Esophagus squamous epithelium (tissue), 5 donors: ENCODE measurements around the gene HS6ST2. TPM values are rescaled to one million over a fixed set of nuclear protein-coding genes. Genes with fewer than 3 reads are reported as not detected.

Source experiments
- DNase-seq: peaks from one replicate; lab custom pipeline; 2025; lab: John Stamatoyannopoulos, UW
- H3K27ac ChIP-seq, 4 donors: fragments of 200-600 bp; sonication (generic); one replicate each; pipeline ENCODE4 v1.5.1; 2016 to 2019; ENCODE audit warnings: mild to moderate bottlenecking in 1 of 4
- H3K27me3 ChIP-seq, 4 donors: fragments of 200-600 bp; sonication (generic); 1 replicate in 3 of 4; 2 replicates in 1 of 4; pipeline versions ENCODE4 v1.5.1 to v1.6.0; 2017 to 2021; ENCODE audit warnings: antibody characterized with exemption in 1 of 4
- H3K36me3 ChIP-seq, 3 donors: fragments of 200-600 bp; sonication (generic); one replicate each; pipeline ENCODE4 v1.5.1; 2016 to 2019
- H3K4me1 ChIP-seq, 3 donors: fragments of 200-600 bp; sonication (generic); one replicate each; pipeline ENCODE4 v1.5.1; 2017 to 2019
- H3K4me3 ChIP-seq, 4 donors: fragments of 200-600 bp; sonication (generic); 1 replicate in 3 of 4; 2 replicates in 1 of 4; pipeline ENCODE4 v1.5.1; 2016 to 2019; ENCODE audit warnings: mild to moderate bottlenecking in 2 of 4, moderate library complexity in 1 of 4
- H3K9me3 ChIP-seq, 3 donors: fragments of 200-600 bp; sonication (generic); one replicate each; pipeline ENCODE4 v1.5.1; 2016 to 2019
- POLR2A ChIP-seq, 4 donors: fragments of 450-650 bp; IDR thresholded peaks; one replicate each; pipeline ENCODE4 v1.6.1; 2017; ENCODE audit warnings: antibody characterized with exemption in 4 of 4, mild to moderate bottlenecking in 4 of 4, moderate library complexity in 3 of 4
- WGBS, 2 donors: methylation state at CpG; one replicate each; pipeline ENCODE4 v1.1.5; 2018; 5-methylcytosine and 5-hydroxymethylcytosine counted together
- intact Hi-C: fragments of 100-400 bp; cut with DNase I; formaldehyde crosslinking; loops from one replicate; pipeline ENCODE4 v1.15.0; 2022
- total RNA-seq, 4 donors: library from RNA; depleted of rRNA; stranded (reverse); fragments of >200 nt; gene quantifications; one replicate each; pipeline ENCODE4 v1.1.0, GENCODE V29; 2016
- TF ChIP-seq, protein P1 (sequence below), 6 experiments: fragments of 450-650 bp in 4 of 6; fragments of 200-600 bp in 2 of 6; sonication (generic) in 2 of 6; IDR thresholded peaks; one replicate each; pipeline ENCODE4 v1.5.1; 2016 to 2019; ENCODE audit warnings: antibody characterized with exemption in 6 of 6, mild to moderate bottlenecking in 4 of 6, moderate library complexity in 4 of 6
- donor health status: DM: yes; HTN: yes; CAD: no.

Gene HS6ST2
- total RNA-seq, 4 donors from 2014 or later, result 6.3 to 9.0 (median 7.1) TPM

DNA sequence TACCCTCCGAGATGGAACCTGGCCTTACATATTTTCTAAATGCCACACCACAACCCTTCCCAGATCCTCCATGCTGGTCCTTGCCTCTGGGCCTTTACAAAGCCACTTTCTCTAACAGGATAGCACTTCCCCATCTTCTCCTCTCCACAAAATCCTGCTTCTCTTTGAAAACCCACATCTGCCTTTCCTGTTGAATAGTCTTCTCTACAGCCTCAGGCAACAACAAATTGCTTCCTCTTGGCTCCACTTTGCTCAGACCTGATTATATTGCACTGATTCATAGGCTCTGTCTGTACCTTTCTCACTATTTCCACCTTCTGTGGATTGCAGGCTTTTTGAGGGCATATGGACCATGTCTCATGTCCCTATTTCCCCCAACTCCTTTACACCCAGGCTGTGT, 265.9 kb downstream of the HS6ST2 start:
- Histone ChIP-seq H3K36me3 (no peaks in the 10 kb centered on the region), H3K9me3 (no peaks in the 10 kb centered on the region), H3K4me1 (no peaks in the 10 kb centered on the region), H3K27me3 (no peaks in the 10 kb centered on the region), H3K27ac (peak overlapping the region in 1 of 4 donors; percentile 21), H3K4me3 (no peak overlapping the region)
- intact Hi-C loops, result no loop called here
- 9 to 50% methylated on average over 1 of the region's 1 CpG for WGBS, 2 donors
- TF ChIP-seq, protein P1, sequence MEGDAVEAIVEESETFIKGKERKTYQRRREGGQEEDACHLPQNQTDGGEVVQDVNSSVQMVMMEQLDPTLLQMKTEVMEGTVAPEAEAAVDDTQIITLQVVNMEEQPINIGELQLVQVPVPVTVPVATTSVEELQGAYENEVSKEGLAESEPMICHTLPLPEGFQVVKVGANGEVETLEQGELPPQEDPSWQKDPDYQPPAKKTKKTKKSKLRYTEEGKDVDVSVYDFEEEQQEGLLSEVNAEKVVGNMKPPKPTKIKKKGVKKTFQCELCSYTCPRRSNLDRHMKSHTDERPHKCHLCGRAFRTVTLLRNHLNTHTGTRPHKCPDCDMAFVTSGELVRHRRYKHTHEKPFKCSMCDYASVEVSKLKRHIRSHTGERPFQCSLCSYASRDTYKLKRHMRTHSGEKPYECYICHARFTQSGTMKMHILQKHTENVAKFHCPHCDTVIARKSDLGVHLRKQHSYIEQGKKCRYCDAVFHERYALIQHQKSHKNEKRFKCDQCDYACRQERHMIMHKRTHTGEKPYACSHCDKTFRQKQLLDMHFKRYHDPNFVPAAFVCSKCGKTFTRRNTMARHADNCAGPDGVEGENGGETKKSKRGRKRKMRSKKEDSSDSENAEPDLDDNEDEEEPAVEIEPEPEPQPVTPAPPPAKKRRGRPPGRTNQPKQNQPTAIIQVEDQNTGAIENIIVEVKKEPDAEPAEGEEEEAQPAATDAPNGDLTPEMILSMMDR (IDR thresholded peaks at IDR 0.05), result no peak
- no peak for TF ChIP-seq POLR2A (IDR thresholded peaks at IDR 0.05)
- DNase-seq, result no peak

DNA sequence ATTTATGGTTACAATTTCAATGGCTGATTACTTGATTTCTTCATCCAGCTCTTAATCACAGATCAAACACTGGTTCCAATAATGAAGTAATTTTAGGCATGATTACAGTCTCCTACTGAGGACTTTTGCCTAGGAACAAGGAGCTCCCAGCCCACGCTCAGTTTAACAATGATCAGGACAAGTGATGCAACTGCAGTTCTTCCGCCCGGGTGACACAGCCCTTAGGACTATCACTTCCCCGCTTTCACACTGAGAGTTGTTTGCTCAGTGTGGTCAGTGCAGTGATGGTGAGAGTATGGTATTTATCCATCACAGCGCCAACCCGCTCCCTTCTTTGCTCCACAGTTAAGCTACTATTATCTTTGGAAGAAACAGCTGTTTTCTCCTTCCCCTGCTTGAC, 266.4 kb downstream of the HS6ST2 start:
- WGBS, 2 donors, result 53 to 75% methylated on average over 4 of the region's 6 CpGs
- DNase-seq, result no peak
- H3K36me3 ChIP-seq, result no peaks in the 10 kb centered on the region
- H3K4me3 ChIP-seq, result no peak overlapping the region
- no peak for TF ChIP-seq POLR2A (IDR thresholded peaks at IDR 0.05)
- TF ChIP-seq, protein P1 (IDR thresholded peaks at IDR 0.05), result no peak
- intact Hi-C loops, result no loop called here
- H3K9me3 ChIP-seq, result no peaks in the 10 kb centered on the region
- no peaks in the 10 kb centered on the region for H3K4me1 ChIP-seq
- no peaks in the 10 kb centered on the region for H3K27me3 ChIP-seq
- peak overlapping the region in 1 of 4 donors; percentile 21 for H3K27ac ChIP-seq

DNA sequence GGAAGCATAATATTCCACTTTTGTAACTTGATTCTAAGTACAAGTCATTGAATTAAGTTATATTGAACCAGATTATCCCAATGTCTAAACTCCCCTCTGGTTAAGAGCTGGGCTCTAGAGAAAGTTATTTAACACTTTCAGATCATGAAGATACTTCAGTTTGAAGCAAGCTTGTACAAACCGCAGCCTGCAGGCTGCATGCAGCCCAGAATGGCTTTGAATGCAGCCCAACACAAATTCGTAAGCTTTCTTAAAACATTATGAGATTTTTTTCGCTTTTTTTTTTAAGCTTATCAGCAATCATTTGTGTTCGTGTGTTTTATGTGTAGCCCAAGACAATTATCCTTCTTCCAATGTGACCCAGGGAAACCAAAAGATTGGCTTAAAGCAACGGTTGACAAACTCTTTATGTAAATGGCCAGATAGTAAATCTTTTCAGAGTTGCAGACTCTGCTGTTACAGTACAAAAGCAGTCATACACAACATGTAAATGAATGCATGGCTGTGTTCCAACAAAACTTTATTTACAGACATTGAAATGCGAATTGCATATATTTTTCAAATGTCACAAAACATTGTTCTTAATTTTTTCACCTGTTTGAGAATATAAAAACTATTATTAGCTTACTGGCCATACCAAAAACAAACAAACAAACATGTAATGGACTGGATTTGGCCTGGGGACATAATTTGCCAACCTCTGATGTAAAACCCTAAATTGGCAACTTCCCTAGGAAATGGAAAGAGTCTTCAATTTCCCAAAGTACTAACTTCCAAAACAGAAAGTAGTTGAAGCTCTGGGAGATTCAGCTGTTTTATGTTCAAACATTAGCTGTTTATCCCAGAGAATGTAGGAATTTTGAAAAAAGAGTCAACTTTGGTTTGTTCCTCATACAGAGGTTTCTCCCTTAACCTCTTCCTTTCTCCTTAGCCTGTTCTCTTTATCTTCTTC, 268.5 kb downstream of the HS6ST2 start:
- DNase-seq, result no peak
- intact Hi-C loops, result no loop called here
- Histone ChIP-seq H3K27me3 (no peaks in the 10 kb centered on the region), H3K27ac (no peak overlapping the region), H3K4me3 (no peak overlapping the region), H3K4me1 (no peaks in the 10 kb centered on the region), H3K9me3 (no peaks in the 10 kb centered on the region), H3K36me3 (no peaks in the 10 kb centered on the region)
- no peak for TF ChIP-seq POLR2A (IDR thresholded peaks at IDR 0.05)
- TF ChIP-seq, protein P1 (IDR thresholded peaks at IDR 0.05), result no peak
- 52 to 68% methylated on average over 6 of the region's 6 CpGs for WGBS, 2 donors

DNA sequence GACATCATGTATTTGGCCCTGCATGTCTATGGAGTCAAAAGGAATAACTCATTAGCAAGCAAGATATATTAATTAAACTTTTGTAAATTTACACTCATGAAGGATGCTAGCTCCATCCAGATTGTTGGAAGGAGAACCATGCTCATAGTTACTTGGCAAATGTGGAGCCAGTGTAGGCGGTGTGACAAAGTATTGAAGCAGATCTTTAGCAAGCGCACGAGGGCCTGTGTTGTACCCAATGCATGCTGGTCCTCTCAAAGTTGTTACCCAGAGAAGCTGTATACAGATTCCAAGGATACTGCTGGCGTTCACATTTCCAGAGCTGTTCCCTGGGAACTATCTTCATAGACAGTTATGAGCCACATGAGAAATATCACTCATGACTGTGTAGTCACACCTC, 273.2 kb downstream of the HS6ST2 start:
- Histone ChIP-seq H3K27me3 (no peaks in the 10 kb centered on the region), H3K4me3 (no peak overlapping the region), H3K36me3 (no peaks in the 10 kb centered on the region), H3K27ac (no peak overlapping the region), H3K9me3 (no peaks in the 10 kb centered on the region), H3K4me1 (no peaks in the 10 kb centered on the region)
- 76 to 90% methylated on average over 2 to 4 of the region's 4 CpGs for WGBS, 2 donors
- intact Hi-C loops, result no loop called here
- TF ChIP-seq, protein P1 (IDR thresholded peaks at IDR 0.05), result no peak
- no peak for TF ChIP-seq POLR2A (IDR thresholded peaks at IDR 0.05)
- DNase-seq, result no peak

DNA sequence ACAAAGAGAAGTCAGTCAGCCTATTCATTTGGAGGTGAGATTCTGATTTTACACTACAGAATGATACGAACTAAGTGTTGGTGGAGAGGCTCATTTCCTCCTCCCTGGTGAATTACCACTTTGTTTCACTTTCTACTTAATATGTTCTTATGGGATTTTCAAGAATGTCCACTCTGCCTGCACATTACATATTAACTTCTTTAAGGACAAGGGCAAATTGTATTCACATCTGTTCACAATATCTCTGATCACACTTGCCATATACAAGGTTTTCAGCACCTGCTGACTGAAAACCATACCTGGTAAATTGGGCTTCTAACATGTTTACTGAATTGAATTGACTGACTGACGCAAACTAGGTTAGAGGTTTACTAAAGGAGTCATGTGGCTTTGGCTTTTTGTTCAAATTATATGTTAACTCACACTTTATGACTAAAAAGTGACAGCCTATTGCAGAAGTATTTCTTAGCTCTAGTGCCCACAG, 281.2 kb downstream of the HS6ST2 start:
- H3K4me1 ChIP-seq, result no peaks in the 10 kb centered on the region
- H3K9me3 ChIP-seq, result peaks cover 0 to 5% (median 0%) of the 10 kb centered on the region in 3 donors
- TF ChIP-seq, protein P1 (IDR thresholded peaks at IDR 0.05), result no peak
- no peak for TF ChIP-seq POLR2A (IDR thresholded peaks at IDR 0.05)
- DNase-seq, result no peak
- no peaks in the 10 kb centered on the region for H3K27me3 ChIP-seq
- WGBS, 2 donors, result 36 to 50% methylated on average over 1 to 2 of the region's 2 CpGs
- intact Hi-C loops, result no loop called here
- H3K27ac ChIP-seq, result no peak overlapping the region
- no peak overlapping the region for H3K4me3 ChIP-seq
- no peaks in the 10 kb centered on the region for H3K36me3 ChIP-seq
